GM18526 (cell line): ENCODE results near the gene ATP5PF.

Source experiments
- POLR2A ChIP-seq: IDR thresholded peaks from 3 replicates; pipeline ENCODE4 v1.6.1; 2011; ENCODE audit not compliant: insufficient read length; ENCODE audit errors: extremely low read depth

Gene ATP5PF

GRCh38 chr21:25734904-25735645 is at the start of gene ATP5PF, which contains the start of gene GABPA:
TSS of gene ATP5PF (minus strand) at chr21:25734904. CDS start at chr21:25729794, 5,110 bp downstream.
TSS of gene GABPA (plus strand) at chr21:25734972. CDS start at chr21:25741599, 6,627 bp downstream.
- peak; percentile 46 for TF ChIP-seq POLR2A

- TF ChIP-seq POLR2A, result no peak
Observed at GRCh38 chr21:25776440-25776839, 41.7 kb upstream of the ATP5PF start.

- no peak for TF ChIP-seq POLR2A
Observed at GRCh38 chr21:25772686-25773085, 38.0 kb upstream of the ATP5PF start.

- no peak for TF ChIP-seq POLR2A
Observed at GRCh38 chr21:25767921-25768320, 33.2 kb upstream of the ATP5PF start.

- no peak for TF ChIP-seq POLR2A
Observed at GRCh38 chr21:25764065-25764464, 29.4 kb upstream of the ATP5PF start.

- no peak for TF ChIP-seq POLR2A
Observed at GRCh38 chr21:25760677-25761076, 26.0 kb upstream of the ATP5PF start.

- TF ChIP-seq POLR2A, result no peak
Observed at GRCh38 chr21:25760061-25760460, 25.4 kb upstream of the ATP5PF start.

- no peak for TF ChIP-seq POLR2A
Observed at GRCh38 chr21:25759573-25759972, 24.9 kb upstream of the ATP5PF start.

GRCh38 chr21:25757531-25757930 is 22.8 kb upstream of the ATP5PF start:
- no peak for TF ChIP-seq POLR2A

- no peak for TF ChIP-seq POLR2A
Observed at GRCh38 chr21:25756190-25756932, 21.7 kb upstream of the ATP5PF start.

GRCh38 chr21:25752416-25752815 is 17.7 kb upstream of the ATP5PF start:
- TF ChIP-seq POLR2A, result no peak

- no peak for TF ChIP-seq POLR2A
Observed at GRCh38 chr21:25750085-25750484, 15.4 kb upstream of the ATP5PF start.

GRCh38 chr21:25744854-25745253 is 10.2 kb upstream of the ATP5PF start:
- TF ChIP-seq POLR2A, result no peak

GRCh38 chr21:25742900-25743299 is 8.2 kb upstream of the ATP5PF start:
- no peak for TF ChIP-seq POLR2A

- TF ChIP-seq POLR2A, result no peak
Observed at GRCh38 chr21:25737421-25737820, 2.7 kb upstream of the ATP5PF start.
